SK-N-MC (cell line): Measurements from ENCODE around the gene FAM124A.

Experiments
- EZH2 ChIP-seq: fragments of 200-600 bp; sonication (generic); IDR thresholded peaks from one replicate; pipeline ENCODE4 v1.6.1; 2017; ENCODE audit warnings: antibody characterized with exemption
- FOXP2 ChIP-seq: optimal IDR thresholded peaks from 2 replicates; pipeline ENCODE3; 2011; ENCODE audit warnings: mild to moderate bottlenecking, moderate library complexity; ENCODE audit not compliant: insufficient read depth; ENCODE audit errors: extremely low read length, control extremely low read depth
- POLR2AphosphoS5 ChIP-seq: IDR thresholded peaks from 2 replicates; pipeline ENCODE4 v1.6.1; 2012; ENCODE audit warnings: mild to moderate bottlenecking, low read depth, low read length, borderline replicate concordance

- TF ChIP-seq POLR2AphosphoS5 (no peak), EZH2 (no peak), FOXP2 (no peak)
Observed at GRCh38 chr13:51244637-51245405, 22.6 kb downstream of the FAM124A start.
